Gastroesophageal sphincter (tissue), 3 donors: ENCODE measurements around the gene ARSJ.

Source experiments
- CTCF ChIP-seq, 4 experiments: fragments of 200-600 bp in 2 of 4; fragments of 450-650 bp in 2 of 4; sonication (generic) in 1 of 4; IDR thresholded peaks; one replicate each; pipeline ENCODE4 v1.5.1; 2017 to 2019; ENCODE audit warnings: antibody characterized with exemption in 4 of 4, mild to moderate bottlenecking in 2 of 4, moderate library complexity in 2 of 4
- EP300 ChIP-seq: sonication (generic); formaldehyde crosslinking; IDR thresholded peaks from one replicate; pipeline ENCODE4 v1.6.1; 2017; ENCODE audit warnings: antibody characterized with exemption, mild to moderate bottlenecking
- POLR2AphosphoS5 ChIP-seq: sonication (generic); formaldehyde crosslinking; IDR thresholded peaks from one replicate; pipeline ENCODE4 v1.6.1; 2017; ENCODE audit warnings: antibody characterized with exemption

GRCh38 chr4:113884655-113885054 is 94.8 kb downstream of the ARSJ start:
- TF ChIP-seq CTCF (IDR thresholded peaks at IDR 0.05) (no peak), EP300 (no peak), POLR2AphosphoS5 (no peak)
